ENCODE results near the gene MICAL2.

Gene MICAL2

GRCh38 chr11:12077535-12078280 is 32.7 kb upstream of the MICAL2 start:
- in situ Hi-C loops (cut with MboI; ENCODE audit: low sequenced_read_pairs) = no loop called here

GRCh38 chr11:12079726-12080556 is 30.4 kb upstream of the MICAL2 start:
- in situ Hi-C loops (cut with MboI; ENCODE audit: low sequenced_read_pairs) = no loop called here

- in situ Hi-C loops (cut with MboI; ENCODE audit: low sequenced_read_pairs) = no loop called here
These were observed 27.0 kb upstream of the MICAL2 start for GRCh38 chr11:12083380-12083779.

- in situ Hi-C loops (cut with MboI; ENCODE audit: low sequenced_read_pairs) = no loop called here
These were observed 26.1 kb upstream of the MICAL2 start for GRCh38 chr11:12084256-12084655.

GRCh38 chr11:12085371-12086251 is 24.8 kb upstream of the MICAL2 start:
- in situ Hi-C loops (cut with MboI; ENCODE audit: low sequenced_read_pairs) = no loop called here

GRCh38 chr11:12086271-12087074 is 23.9 kb upstream of the MICAL2 start:
- in situ Hi-C loops (cut with MboI; ENCODE audit: low sequenced_read_pairs) = no loop called here

GRCh38 chr11:12087075-12088004 is 23.1 kb upstream of the MICAL2 start:
- in situ Hi-C loops (cut with MboI; ENCODE audit: low sequenced_read_pairs) = no loop called here

GRCh38 chr11:12088047-12088481 is 22.3 kb upstream of the MICAL2 start:
- in situ Hi-C loops (cut with MboI; ENCODE audit: low sequenced_read_pairs) = no loop called here

GRCh38 chr11:12088531-12088930 is 21.9 kb upstream of the MICAL2 start:
- in situ Hi-C loops (cut with MboI; ENCODE audit: low sequenced_read_pairs) = no loop called here

- in situ Hi-C loops (cut with MboI; ENCODE audit: low sequenced_read_pairs) = no loop called here
These were observed 21.3 kb upstream of the MICAL2 start for GRCh38 chr11:12089041-12089440.

- in situ Hi-C loops (cut with MboI; ENCODE audit: low sequenced_read_pairs) = no loop called here
These were observed 20.9 kb upstream of the MICAL2 start for GRCh38 chr11:12089473-12089872.

- in situ Hi-C loops (cut with MboI; ENCODE audit: low sequenced_read_pairs) = no loop called here
These were observed 20.3 kb upstream of the MICAL2 start for GRCh38 chr11:12090061-12090591.

- in situ Hi-C loops (cut with MboI; ENCODE audit: low sequenced_read_pairs) = no loop called here
These were observed 19.6 kb upstream of the MICAL2 start for GRCh38 chr11:12090761-12091258.

- in situ Hi-C loops (cut with MboI; ENCODE audit: low sequenced_read_pairs) = no loop called here
These were observed 18.3 kb upstream of the MICAL2 start for GRCh38 chr11:12091956-12092558.

GRCh38 chr11:12092714-12093113 is 17.7 kb upstream of the MICAL2 start:
- in situ Hi-C loops (cut with MboI; ENCODE audit: low sequenced_read_pairs) = no loop called here

GRCh38 chr11:12094872-12095800 is 15.3 kb upstream of the MICAL2 start:
- in situ Hi-C loops (cut with MboI; ENCODE audit: low sequenced_read_pairs) = no loop called here

GRCh38 chr11:12097219-12097618 is 13.2 kb upstream of the MICAL2 start:
- in situ Hi-C loops (cut with MboI; ENCODE audit: low sequenced_read_pairs) = no loop called here

Data from HL-60/S4 treated with phorbol 12-myristate 13-acetate at 8.2 ng/mL for 4 days and 3 days (cell line).